HG03025 (cell line): Measurements from ENCODE around the gene FBXO47.

ENCODE experiments used
- ATAC-seq: cut with Tn5 transposase; IDR thresholded peaks from one replicate; pipeline ENCODE4 v1.9.1; 2021; ENCODE audit warnings: mild to moderate bottlenecking, moderate library complexity; ENCODE audit not compliant: unreplicated experiment, low FRiP score

FBXO47 gene

DNA sequence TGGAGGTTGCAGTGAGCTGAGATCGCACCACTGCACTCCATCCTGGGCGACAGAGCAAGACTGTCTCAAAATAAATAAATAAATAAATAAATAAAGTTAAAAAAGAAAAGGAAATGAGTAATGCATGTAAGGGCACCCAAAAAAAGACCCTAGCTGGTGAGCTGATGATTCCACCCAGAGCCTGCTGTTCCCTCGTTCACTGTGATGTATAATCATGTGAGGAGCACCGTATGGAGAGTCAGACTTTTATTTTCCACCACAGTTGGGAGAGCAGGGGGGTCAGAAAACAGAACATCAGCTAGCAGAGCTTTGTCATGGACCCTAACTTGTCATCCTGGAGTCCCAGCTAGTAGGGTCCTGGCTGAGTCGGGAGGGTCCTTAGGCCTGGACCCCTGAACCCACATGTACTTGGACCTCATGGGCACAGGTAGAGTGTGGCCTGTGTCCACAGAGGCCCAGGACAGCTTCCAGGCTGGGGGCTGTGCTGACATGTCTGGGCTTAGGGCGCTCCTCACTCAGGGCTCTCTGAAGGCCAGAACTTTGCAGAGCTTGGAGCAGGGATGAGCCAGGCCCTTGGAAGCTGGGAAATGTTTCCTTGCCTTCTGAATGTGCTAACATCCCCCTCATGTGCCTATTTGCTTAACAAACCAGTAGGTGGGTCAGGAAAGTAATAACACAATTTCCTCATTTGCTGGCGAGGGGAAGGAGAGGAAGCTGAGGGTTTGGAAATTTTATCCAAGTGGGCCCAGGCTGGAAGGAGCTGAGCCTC, 60.6 kb downstream of the FBXO47 start:
- ATAC-seq = no peak

DNA sequence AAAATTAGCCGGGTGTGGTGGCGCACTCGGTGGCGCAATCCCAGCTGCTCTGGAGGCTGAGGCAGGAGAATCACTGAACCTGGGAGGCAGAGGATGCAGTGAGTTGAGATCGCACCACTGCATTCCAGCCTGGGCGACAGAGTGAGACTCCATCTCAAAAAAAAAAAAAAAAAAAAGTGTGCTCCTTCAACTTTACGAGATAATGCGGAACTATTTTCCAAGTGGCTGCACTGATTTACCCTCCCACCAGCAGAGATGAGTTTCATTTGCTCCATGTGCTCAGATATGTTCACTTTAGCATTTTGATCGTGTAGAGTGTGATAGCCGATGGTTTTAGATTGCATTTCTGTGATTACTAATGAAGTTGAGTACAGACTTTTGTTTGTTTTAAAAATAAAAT, 61.8 kb downstream of the FBXO47 start:
- ATAC-seq = no peak

DNA sequence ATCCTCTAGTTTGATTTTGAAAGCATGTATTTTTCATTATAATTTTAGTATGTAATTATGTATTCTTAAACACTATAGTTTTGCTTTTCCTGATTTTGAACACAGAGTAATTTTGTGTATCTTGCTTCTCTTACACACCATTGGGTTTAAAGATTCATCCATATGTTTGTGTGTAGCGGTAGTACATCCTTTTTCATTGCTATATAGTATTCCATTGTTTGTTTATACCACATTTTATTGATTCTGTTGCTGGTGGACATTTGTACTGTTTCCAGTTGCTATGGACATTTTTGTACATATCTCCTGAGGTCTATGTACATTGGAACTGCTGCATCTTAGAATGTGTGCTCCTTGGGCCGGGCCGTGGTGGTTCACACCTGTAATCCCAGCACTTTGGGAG, 62.3 kb downstream of the FBXO47 start:
- no peak for ATAC-seq

DNA sequence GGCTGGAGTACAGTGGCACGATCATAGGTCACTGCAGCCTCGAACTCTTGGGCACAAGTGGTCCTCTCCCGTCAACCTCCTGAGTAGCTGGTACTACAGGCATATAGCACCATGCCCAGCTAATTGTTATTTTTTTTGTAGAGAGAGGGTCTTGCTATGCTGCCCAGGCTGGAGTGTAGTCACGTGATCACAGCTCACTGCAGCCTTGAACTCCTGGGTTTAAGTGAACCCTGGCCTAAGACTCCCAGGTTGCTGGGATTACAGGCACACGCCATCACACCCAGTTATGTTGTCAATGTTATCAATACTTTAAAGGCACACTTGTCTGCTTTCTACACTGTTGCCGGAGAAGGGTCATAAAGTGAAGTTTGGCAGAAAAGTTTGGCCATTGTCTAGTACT, 63.8 kb downstream of the FBXO47 start:
- ATAC-seq = no peak

DNA sequence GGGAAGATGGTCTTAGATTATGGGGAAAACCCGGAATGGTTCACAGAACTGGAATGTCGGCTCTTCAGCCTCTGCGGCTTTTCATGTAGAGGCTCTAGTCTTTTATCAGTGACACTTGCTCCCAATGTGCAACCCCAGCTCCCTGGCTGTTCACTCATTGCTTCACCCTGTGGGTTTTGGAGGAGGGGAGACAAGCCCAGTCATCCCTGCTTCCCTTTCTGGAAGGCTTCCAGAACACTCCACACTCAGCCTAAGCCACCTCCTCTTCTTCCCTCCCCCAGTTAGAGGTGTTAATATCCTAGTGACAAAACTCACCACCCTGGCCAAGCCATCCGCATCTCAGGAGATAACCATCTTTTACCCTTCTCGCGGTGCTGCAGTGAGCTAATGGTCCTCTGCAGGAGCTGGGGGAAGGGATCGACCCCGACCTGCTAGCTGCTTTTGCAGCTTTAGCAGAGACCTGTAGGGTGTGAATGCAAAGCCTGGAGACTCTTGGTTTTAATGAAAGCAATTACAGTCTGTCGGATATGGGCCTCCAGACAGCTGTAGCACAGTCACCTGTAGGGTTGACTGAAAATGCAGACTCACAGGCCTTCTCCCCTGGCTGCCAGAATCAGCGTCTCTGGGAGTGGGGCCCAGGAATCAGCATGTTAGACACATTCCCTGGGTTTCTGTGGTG, 66.1 kb downstream of the FBXO47 start:
- no peak for ATAC-seq

DNA sequence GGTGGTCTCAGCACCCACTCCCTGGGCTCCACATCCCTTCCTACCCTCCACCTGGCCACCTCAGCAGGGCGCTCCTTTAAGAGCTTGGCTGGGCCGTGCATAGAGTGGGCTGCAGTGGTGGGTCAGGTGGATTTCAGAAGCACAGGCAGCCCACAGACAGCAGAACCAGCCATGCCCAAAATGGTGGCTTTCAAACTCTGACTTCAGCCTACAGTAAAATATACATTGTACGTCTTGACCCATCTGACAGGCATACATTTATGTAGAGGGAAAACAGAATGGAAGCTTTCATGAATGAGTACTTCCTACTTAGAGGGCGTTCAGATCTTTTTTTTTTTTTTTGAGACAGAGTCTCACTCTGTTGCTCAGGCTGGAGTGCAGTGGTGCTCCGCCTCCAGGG, 67.8 kb downstream of the FBXO47 start:
- no peak for ATAC-seq

DNA sequence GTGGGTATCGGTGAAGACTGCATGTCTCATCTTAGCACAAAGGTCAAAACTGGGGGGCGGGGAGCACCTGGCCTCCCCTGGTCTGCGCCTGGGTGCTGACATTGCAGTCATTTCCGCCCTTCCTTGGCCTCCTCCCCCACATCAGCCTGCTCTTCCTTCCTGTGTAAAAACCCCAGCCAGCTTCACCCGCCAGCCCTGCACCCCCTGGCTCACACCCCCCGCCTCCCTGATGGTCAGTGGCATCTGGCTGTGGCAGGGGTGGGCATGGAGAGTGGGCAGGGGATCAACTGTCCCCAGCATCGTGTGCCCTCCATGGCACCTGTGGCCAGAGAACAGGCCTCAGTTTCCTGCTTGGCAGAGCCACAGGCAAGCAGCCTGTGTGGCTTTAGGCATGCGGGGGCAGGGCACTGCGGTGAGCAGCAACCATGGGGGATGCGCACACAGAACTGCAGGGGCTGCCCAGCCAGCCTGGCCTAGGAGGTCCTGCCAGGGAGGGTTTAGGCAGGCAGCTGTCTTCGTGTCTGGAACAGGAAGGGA, 68.3 kb downstream of the FBXO47 start:
- no peak for ATAC-seq

DNA sequence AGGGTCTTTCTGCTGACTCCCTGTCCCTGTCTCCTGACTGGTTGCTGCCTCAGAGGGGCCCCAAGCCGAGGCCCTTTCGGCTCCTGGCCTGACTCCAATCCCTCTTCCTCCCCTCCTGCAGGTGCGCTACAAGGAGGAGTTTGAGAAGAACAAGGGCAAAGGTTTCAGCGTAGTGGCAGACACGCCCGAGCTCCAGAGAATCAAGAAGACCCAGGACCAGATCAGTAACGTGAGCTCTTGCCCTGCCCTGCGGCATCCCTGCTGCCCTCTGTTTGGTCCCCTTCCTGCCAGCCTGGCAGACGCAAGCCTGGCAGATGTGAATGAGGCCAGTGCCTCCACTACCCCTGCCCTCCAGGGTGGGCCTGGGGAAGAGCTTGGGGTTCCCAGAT, 68.9 kb downstream of the FBXO47 start:
- no peak for ATAC-seq

DNA sequence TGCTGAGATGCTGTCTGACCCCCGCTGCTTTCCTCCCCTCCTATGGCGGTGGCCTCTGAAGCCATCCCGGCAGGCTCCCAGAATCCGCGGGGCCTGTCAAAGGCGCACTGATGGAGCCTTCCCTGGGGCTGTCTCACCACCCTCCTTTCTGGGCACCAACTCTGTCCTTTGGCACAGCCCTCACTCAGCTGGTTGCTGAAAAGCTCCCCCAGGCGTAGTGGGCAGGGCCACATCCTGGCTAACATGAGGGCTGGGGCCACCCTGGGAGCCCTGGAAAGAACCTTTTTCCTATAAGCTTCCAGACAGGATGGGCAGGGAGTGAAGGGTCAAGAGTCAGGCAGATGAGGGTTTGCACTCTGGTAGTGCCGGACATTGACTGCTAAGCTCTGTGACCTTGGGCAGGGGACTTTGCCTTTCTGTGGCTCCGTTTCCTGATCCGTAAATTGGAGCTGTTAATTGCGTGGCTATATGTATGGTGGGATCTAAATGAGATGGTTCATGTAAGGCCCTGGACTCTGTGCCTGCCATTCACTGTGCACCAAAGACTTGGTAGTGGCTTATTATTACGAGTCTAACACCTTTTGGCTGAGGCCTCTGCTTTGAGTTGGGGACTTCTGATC, 69.4 kb downstream of the FBXO47 start:
- ATAC-seq = no peak

DNA sequence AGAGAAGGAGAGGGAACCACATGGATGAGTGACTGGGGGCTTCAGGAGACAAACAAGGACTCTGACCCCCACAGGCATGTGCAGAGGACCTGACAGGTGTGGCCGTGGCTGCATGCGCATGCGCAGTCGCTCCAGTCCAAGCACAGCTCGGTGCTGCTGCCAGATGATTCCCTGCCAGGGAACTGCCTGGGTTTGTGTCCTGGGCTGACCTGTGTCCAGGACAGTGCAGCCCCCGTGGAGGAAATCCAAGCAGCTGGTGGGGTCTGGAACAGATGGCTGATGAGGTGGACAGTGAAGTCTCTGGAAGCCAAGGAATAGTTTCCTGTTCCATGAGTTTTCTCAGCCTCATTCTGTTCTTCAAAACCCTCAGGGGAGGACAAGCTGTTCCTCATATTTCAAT, 70.0 kb downstream of the FBXO47 start:
- ATAC-seq = no peak

DNA sequence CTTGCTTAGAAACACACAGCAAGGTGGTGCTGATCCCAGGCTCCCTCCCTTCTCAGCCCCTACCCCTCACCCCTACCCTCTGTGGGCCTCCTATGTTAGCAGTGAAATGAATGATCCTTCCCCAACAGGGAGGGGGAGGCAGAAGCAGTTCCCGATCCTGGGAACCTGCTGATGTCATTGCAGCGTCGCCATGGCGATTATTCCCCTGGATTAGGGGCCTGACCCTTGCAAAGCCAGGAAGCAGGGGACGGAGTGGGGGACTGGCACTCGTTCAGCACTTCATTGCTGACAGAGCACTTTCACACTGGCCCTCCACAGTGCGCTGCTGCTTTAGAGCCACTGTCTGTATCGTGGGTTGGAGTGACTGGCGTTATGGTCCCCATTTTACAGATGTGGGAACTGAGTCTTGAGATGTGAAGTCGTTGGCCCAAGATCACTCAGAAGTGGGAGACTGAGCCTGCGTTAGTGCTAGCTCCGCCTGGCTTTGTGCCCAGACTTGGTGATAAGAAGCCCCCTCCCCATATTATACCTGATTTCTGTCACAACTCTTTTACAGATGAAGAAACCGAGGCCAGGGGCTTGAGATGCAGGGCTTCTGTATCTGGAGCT, 70.8 kb downstream of the FBXO47 start:
- ATAC-seq = no peak

DNA sequence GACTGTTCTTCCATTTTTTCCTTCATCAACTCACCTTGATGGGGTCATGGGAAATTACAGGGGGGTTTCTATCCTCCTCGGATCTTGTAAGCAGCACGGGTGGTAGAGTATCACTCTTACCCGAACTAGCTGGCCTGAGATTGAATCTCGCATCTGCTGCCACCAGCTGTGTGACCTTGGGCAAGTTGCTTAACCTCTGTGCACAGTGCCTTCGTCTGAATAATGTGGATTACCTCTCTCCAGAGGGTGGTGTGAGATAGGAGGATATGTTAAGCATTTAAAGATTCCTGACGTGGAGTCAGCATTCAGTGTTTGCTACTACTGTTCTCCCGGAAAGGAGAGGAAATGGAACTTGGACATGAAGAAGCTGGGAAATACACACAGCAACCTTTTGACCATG, 72.9 kb downstream of the FBXO47 start:
- no peak for ATAC-seq

DNA sequence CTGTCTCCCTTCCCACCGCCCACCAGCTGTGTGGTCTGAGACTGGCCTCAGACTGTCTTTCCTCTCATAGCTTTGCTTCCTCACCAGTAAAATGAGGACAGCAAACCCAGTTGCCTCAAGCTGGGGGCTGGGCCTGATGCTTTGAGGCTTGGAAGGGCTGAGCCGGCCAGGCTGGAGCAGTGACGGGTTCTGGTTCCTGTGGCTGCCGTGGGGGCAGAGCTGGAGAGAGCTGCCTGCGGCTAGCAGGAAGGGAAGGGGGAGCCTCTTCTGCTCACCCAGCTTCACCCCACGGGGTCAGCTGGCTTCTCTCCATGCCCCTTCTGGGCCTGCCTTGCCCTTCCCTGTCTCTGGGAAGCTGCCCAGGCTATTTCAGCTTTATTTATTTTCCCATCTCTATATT, 73.6 kb downstream of the FBXO47 start:
- no peak for ATAC-seq

DNA sequence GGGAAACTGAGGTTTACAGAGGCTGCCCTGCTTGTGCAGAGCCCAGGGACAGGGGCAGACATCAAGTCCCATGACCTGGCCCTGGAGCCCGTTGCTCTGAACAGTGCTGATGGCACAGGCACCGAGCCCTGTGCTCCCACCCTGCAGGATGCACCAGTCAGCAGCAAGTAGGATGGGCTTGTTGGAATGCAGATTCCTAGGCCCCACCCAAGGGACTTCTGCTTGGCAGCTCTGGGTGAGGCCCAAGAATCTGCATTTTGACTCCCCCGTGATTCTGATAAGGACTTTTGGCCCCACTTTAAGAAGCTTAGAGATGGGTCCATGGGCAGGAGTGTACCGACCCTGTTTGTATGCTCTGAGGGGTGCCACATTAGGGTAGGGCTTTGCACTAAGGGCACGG, 74.1 kb downstream of the FBXO47 start:
- no peak for ATAC-seq

DNA sequence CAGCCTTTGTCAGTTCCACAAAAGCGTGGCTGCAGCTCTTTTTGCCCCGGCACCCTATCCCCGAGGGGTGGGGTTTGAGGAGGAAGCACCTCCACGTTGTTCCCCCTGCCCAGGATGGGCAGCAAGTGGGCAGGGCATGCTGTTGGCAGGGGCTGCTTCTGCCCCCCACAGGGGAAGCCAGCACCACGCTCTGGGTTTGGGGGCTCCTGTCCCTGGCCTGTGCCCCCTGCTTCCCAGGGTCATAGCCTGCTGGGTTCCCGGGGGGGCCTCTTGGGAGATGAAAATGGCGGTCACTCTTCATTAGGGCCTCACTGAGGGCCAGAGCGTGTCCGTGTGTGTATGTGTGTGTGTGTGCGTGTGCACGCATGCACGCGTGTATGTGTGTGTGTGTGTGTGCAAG, 74.6 kb downstream of the FBXO47 start:
- no peak for ATAC-seq

DNA sequence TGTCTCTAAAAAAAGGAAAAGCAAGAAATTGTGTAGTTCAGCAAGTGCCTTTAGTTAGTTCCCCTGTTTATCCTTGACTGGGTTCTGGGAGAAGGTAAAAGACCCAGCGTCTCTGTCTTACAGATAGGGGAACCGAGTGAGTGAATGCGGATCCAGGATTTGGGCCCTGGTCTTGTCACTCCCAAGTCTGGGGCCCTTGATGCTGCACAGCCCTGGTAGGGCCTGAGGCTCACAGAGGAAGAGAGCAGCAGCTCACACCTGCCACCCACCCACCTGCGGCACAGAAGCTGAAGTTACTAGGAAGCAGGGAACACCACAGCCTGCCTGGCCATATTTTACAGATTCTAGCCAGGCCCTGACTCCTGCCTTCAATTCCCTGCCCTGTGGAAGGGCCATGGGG, 75.1 kb downstream of the FBXO47 start:
- no peak for ATAC-seq

DNA sequence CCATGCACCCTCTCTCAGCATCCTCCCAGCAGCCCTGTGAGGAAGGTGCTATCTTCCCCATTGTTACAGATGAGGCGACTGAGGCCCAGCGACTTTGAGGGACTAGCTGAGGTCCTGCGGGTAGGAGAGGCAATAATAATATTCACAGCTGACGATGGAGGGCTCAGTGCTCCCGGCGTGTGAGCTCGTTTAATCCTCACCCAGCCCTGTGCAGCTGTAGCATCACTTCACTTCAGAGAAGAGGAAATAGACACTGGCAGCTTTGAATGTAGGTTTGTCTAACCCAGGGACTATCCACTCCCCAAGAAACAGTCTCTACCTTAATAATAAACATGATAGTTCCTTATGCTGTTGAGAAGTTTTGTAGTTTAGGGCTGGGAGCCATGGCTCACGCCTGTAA, 75.8 kb downstream of the FBXO47 start:
- ATAC-seq = no peak

DNA sequence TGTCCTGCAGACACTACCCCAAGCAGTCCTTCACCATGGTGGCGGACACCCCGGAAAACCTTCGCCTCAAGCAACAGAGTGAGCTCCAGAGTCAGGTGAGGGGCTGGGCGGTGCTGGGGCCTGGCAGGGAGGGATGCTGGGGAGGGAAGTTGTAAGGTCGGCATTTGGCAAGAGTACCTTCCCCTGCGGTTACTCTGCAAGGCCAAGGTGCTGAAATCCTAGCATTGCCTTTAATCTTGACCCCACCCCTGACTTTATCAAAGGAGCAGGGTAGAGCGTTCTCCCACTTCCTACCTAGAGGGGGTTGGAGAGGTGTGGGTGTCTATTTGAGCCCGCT, 76.8 kb downstream of the FBXO47 start:
- no peak for ATAC-seq

DNA sequence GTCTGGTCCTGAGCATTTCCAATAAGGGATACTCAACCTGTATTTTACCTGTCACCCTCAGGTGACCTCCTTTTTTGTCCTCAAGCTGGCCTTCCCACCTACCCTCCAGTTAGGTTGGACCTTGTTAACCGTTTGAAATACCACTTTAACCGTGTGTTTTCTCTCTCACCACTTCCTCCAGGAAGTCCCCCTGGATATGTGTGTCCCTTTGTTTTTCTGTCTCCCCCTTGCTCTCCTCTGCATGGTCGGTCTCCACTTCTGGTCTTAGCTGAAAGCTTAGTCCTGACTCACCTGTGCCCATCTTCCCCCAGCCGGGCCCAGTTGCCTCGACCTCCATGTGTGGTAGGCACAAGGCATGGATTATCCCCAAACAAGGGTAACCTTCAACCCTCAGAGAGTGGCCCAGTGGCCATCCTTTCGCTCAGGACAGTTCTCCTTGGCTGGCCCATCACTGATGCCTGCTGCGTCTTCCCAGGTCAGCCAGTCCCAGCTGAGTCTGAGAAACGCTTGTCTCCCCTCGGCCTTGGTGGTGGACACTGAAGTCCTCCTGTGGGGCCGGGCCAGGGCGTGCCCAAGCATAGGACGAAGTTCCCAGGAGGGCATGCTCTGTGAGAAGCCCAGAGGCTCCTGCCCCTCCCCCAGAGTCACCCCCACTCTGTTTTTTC, 77.3 kb downstream of the FBXO47 start:
- no peak for ATAC-seq

DNA sequence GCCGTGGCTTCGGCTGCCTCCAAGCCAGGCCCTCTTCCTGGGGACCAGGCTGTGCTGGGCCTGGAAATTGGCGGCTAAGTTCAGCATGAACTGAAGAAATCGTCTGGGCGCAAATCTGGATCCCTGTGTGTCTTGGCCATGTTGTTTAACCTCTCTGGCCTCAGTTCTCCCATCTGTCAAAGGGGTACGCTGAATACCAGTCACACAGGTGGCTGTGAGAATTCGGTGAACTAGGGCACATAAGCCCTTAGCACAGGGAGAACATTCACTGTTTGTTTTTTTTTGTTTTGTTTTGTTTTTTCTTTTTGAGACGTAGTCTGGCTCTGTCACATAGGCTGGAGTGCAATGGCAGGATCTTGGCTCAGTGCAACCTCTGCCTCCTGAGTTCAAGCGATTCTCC, 78.4 kb downstream of the FBXO47 start:
- no peak for ATAC-seq

DNA sequence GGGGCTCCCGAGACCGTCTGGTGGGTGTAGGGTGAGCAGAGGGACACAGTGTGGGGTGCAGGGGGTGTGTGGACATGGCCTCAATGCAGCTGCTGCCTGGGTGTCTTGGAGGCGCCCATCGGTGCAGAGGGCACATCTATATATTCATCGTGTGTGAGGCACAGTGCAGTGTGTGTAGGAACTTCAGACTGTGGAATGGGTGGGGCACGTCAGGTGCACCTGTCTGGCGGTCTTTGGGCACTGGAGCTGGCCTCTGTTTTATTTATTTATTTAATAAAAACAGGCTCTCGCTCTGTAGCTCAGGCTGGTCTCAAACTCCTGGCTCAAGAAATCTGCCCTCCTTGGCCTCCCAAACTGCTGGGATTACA, 80.6 kb downstream of the FBXO47 start:
- ATAC-seq = no peak
